Omental fat pad (tissue), 4 donors: Measurements from ENCODE around the gene SALL4. TPM values are rescaled to one million over a fixed set of nuclear protein-coding genes. Genes with fewer than 3 reads are reported as not detected.
"Not testable (repeated sequence)": the region's sequence is repeated elsewhere in the genome, so short reads cannot be mapped to it uniquely, and the experiment has no call there.

ENCODE experiments used
- ATAC-seq: fragments of 150-250 bp; one replicate; pipeline ENCODE4 v1.9.1; 2016; ENCODE audit warnings: mild to moderate bottlenecking, moderate library complexity; ENCODE audit not compliant: low FRiP score
- DNase-seq: peaks from one replicate; pipeline ENCODE4 v3.0.0-alpha.2; 2019; ENCODE audit warnings: low spot score
- CTCF ChIP-seq, 3 donors: fragments of 450-650 bp; IDR thresholded peaks; one replicate each; pipeline ENCODE4 v1.5.1; 2016 to 2017; ENCODE audit warnings: antibody characterized with exemption in 3 of 3, mild to moderate bottlenecking in 3 of 3, moderate library complexity in 2 of 3
- total RNA-seq, 4 donors: library from RNA; depleted of rRNA; stranded (reverse); fragments of >200 nt; gene quantifications; one replicate each; pipeline ENCODE4 v1.1.0, GENCODE V29; 2016

The SALL4 gene
- total RNA-seq, 4 donors from 2014 or later = 0.09 to 0.24 (median 0.19) TPM; not detected in 1

- peak; percentile 71 for ATAC-seq
- no peak for TF ChIP-seq CTCF (IDR thresholded peaks at IDR 0.05)
- peak; percentile 33 for DNase-seq
Observed at GRCh38 chr20:51766994-51767866, 35.1 kb downstream of the SALL4 start.

GRCh38 chr20:51765381-51765780 is 36.9 kb downstream of the SALL4 start:
- ATAC-seq, DNase-seq: not testable (repeated sequence)

GRCh38 chr20:51763965-51764602 is 38.2 kb downstream of the SALL4 start:
- ATAC-seq (no peak), DNase-seq (no peak)
- no peak for TF ChIP-seq CTCF (IDR thresholded peaks at IDR 0.05)

GRCh38 chr20:51760905-51761546 is 41.3 kb downstream of the SALL4 start:
- no peak for TF ChIP-seq CTCF (IDR thresholded peaks at IDR 0.05)

GRCh38 chr20:51759769-51760510 is 42.4 kb downstream of the SALL4 start:
- DNase-seq = no peak
- TF ChIP-seq CTCF (IDR thresholded peaks at IDR 0.05) = no peak
- no peak for ATAC-seq

More at GRCh38 chr20:51760905-51761546, 41.3 kb downstream of the SALL4 start:
- no peak for DNase-seq
- no peak for ATAC-seq

GRCh38 chr20:51758978-51759544 is 43.3 kb downstream of the SALL4 start:
- no peak for TF ChIP-seq CTCF (IDR thresholded peaks at IDR 0.05)
- DNase-seq = no peak
- ATAC-seq = peak; percentile 47
